LNCAP (cell line): Measurements from ENCODE around the gene NOL7.

ENCODE experiments used
- CTCF ChIP-seq: fragments of 450-650 bp; IDR thresholded peaks from 2 replicates; pipeline ENCODE4 v1.5.1; 2017; ENCODE audit warnings: mild to moderate bottlenecking

The NOL7 gene

DNA sequence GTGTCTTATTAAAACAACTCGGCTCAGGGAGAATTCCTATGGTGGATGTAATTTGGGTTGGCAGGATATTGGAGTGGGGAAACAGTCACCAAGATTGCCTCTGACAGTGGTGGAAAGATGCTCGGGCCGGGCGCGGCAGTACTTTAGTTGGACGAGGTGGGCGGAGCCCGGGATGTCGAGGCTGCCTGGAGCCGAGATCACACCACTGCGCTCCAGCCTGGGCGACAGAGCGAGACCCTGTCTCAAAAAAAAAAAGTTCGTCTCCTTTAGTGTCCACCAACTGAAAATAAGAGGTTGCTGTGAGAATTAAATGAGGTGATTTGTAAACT is 621 bp downstream of the NOL7 start:
- TF ChIP-seq CTCF = no peak

- no peak for TF ChIP-seq CTCF
These were observed 1.9 kb downstream of the NOL7 start for GRCh38 chr6:13617066-13617465.

GRCh38 chr6:13624871-13625288 is 9.7 kb downstream of the NOL7 start:
- TF ChIP-seq CTCF = peak; percentile 54; the same call in 1 of the 2 replicates

- no peak for TF ChIP-seq CTCF
These were observed 14.5 kb downstream of the NOL7 start for GRCh38 chr6:13629459-13630116.

- no peak for TF ChIP-seq CTCF
These were observed 15.4 kb downstream of the NOL7 start for GRCh38 chr6:13630499-13630898.

DNA sequence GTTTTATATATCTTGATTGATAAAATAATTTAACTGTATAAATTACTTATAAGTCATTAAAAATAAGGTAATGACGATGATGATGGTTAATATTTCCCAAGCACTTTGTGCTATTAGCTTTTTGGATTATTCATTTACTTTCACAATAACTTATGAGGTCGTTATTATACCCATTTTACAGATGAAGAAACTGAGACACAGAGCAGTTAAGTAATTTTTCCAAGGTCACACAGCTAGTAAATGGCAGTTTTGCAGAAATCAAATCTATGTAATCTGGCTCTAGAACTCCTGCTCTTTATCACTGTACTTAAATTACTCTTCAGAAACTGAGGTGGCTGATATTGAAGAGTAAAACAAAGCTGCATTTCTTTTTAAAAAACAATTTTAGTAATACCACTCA is 18.2 kb downstream of the NOL7 start:
- no peak for TF ChIP-seq CTCF

DNA sequence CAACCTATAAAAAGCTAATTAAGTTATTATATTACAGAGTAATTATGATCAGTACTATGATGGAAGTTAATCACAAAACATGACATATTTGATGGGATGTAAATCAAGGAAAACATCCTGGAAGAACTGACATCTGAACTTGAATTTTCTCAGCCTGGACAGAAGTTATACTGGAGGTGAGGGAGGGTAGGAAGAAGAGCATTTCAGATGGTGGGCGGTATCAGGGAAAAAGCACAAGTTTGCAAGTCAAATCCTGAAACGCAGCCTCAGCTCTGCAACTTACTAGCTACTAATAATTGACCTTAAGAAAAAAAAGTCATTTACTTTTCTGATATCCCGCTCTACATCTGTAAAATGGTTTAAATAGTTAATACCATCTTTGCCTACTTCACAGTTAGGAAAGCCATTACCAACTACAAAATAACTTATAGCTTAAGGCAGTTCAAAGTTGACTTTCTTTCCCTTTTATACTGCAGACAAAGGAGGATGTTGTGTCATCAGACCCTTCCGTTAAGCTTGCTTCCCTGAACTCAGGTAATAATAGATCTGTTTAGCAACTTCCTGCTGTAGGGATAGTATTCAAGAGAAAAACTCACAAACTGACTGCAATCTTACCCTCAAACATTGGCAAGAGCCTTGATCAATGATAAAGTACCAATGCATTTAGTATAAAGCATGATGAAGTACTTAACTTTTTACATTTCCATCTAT is 21.0 kb downstream of the NOL7 start:
- TF ChIP-seq CTCF = no peak
